Neural cell (in vitro differentiated cells): ENCODE data around the gene TPP1. TPM values are rescaled to one million over a fixed set of nuclear protein-coding genes. Genes with fewer than 3 reads are reported as not detected.

Source experiments
- H2AFZ ChIP-seq: fragments of 200-600, 300-800 bp; sonication (generic), shearing (Covaris generic); 2 replicates; pipeline ENCODE4 v1.6.0; 2014; ENCODE audit warnings: low read depth, mild to moderate bottlenecking, antibody characterized with exemption, low read length, moderate library complexity
- H3F3A ChIP-seq: fragments of 200-600 bp; shearing (Covaris generic); 2 replicates; pipeline ENCODE4 v1.6.1; 2016; ENCODE audit warnings: mild to moderate bottlenecking, moderate library complexity, mixed read lengths, antibody characterized with exemption, low read length; ENCODE audit not compliant: insufficient read depth, poor library complexity, severe bottlenecking
- H3K27ac ChIP-seq: fragments of 200-600, 300-800 bp; sonication (generic), shearing (Covaris generic); 2 replicates; pipeline ENCODE4 v1.5.1; 2014; ENCODE audit warnings: mild to moderate bottlenecking, low read length, moderate library complexity
- H3K27me3 ChIP-seq: fragments of 300-800, 200-600 bp; sonication (generic), shearing (Covaris generic); 2 replicates; pipeline ENCODE4 v1.6.0; 2014; ENCODE audit warnings: mild to moderate bottlenecking, low read depth, low read length, moderate library complexity; ENCODE audit not compliant: insufficient read depth
- H3K36me3 ChIP-seq: fragments of 300-800, 200-600 bp; sonication (generic), shearing (Covaris generic); 2 replicates; pipeline ENCODE4 v1.5.1; 2014; ENCODE audit warnings: mild to moderate bottlenecking, antibody characterized with exemption, low read length, moderate library complexity; ENCODE audit not compliant: insufficient read depth
- H3K4me2 ChIP-seq: fragments of 300-800, 200-600 bp; sonication (generic), shearing (Covaris generic); 2 replicates; pipeline ENCODE4 v1.6.0; 2014; ENCODE audit warnings: mild to moderate bottlenecking, low read length
- H3K4me3 ChIP-seq: fragments of 300-800, 200-600 bp; sonication (generic), shearing (Covaris generic); 2 replicates; pipeline ENCODE4 v1.5.1; 2014; ENCODE audit warnings: mild to moderate bottlenecking, low read length, moderate library complexity
- H3K79me2 ChIP-seq: fragments of 200-600 bp; shearing (Covaris generic); replicated peaks from 2 replicates; pipeline ENCODE4 v1.6.0; 2014; ENCODE audit warnings: mild to moderate bottlenecking, low read length, moderate library complexity; ENCODE audit not compliant: insufficient read depth
- H3K9ac ChIP-seq: fragments of 300-800, 200-600 bp; sonication (generic), shearing (Covaris generic); 2 replicates; pipeline ENCODE4 v1.6.1; 2016; ENCODE audit warnings: mild to moderate bottlenecking, low read length, mixed read lengths
- H3K9me2 ChIP-seq: fragments of 200-600 bp; shearing (Covaris generic); 2 replicates; pipeline ENCODE4 v1.6.1; 2016; ENCODE audit warnings: mild to moderate bottlenecking, low read length, mixed read lengths; ENCODE audit not compliant: insufficient read depth
- H3K9me3 ChIP-seq: fragments of 200-600, 300-800 bp; sonication (generic), shearing (Covaris generic); 2 replicates; pipeline ENCODE4 v1.6.1; 2016; ENCODE audit warnings: mild to moderate bottlenecking, mixed run types, low read length, moderate library complexity, mixed read lengths
- H4K20me1 ChIP-seq: fragments of 200-600 bp; shearing (Covaris generic); 2 replicates; pipeline ENCODE4 v1.6.1; 2016; ENCODE audit warnings: mild to moderate bottlenecking, mixed run types; ENCODE audit not compliant: insufficient read depth
- CTCF ChIP-seq: fragments of 450-650 bp; IDR thresholded peaks from 2 replicates; pipeline ENCODE4 v1.5.1; 2014; ENCODE audit warnings: antibody characterized with exemption, mild to moderate bottlenecking, moderate library complexity; ENCODE audit not compliant: poor library complexity, severe bottlenecking
- EP300 ChIP-seq: fragments of 450-650 bp; conservative IDR thresholded peaks from 2 replicates; pipeline ENCODE4 v1.6.1; 2014; ENCODE audit warnings: antibody characterized with exemption, mild to moderate bottlenecking, moderate library complexity; ENCODE audit not compliant: poor library complexity, severe bottlenecking
- EZH2 ChIP-seq: fragments of 200-600, 300-800 bp; shearing (Covaris generic), sonication (generic); IDR thresholded peaks from 2 replicates; pipeline ENCODE4 v1.6.1; 2014; ENCODE audit warnings: antibody characterized with exemption, low read length, borderline replicate concordance, mild to moderate bottlenecking; ENCODE audit not compliant: insufficient read depth, poor library complexity, severe bottlenecking
- MXI1 ChIP-seq: fragments of 450-650 bp; conservative IDR thresholded peaks from 2 replicates; pipeline ENCODE4 v1.6.1; 2014; ENCODE audit warnings: antibody characterized with exemption, mild to moderate bottlenecking; ENCODE audit not compliant: poor library complexity, severe bottlenecking
- POLR2AphosphoS5 ChIP-seq: IDR thresholded peaks from 2 replicates; pipeline ENCODE4 v1.6.1; 2012
- RAD21 ChIP-seq: fragments of 450-650 bp; conservative IDR thresholded peaks from 2 replicates; pipeline ENCODE4 v1.6.1; 2014; ENCODE audit warnings: antibody characterized with exemption, mild to moderate bottlenecking, moderate library complexity
- REST ChIP-seq: IDR thresholded peaks from 2 replicates; pipeline ENCODE4 v1.6.1; 2012; ENCODE audit warnings: borderline replicate concordance
- SMC3 ChIP-seq: fragments of 450-650 bp; conservative IDR thresholded peaks from 2 replicates; pipeline ENCODE4 v1.6.1; 2014; ENCODE audit warnings: antibody characterized with exemption, mild to moderate bottlenecking, moderate library complexity; ENCODE audit not compliant: poor library complexity
- TAF1 ChIP-seq: IDR thresholded peaks from 2 replicates; pipeline ENCODE4 v1.6.1; 2012; ENCODE audit warnings: low read depth
- polyA minus RNA-seq: library from RNA; depleted of rRNA, polyadenylated mRNA; stranded (reverse); fragments of >200 nt; gene quantifications from 2 replicates; pipeline ENCODE4 v1.2.3, GENCODE V29; 2014
- polyA plus RNA-seq: library from polyadenylated mRNA; depleted of rRNA; stranded (reverse); fragments of >200 nt; gene quantifications from 2 replicates; pipeline ENCODE4 v1.2.3, GENCODE V29; 2014

TPP1 gene
- polyA plus RNA-seq (3.8 and 5.3 TPM in 2 replicates), polyA minus RNA-seq (9.3 and 17.4 TPM in 2 replicates)

GRCh38 chr11:6619004-6619745 is at the start of gene TPP1:
TSS of gene TPP1 (minus strand) at chr11:6619422. CDS start at chr11:6619400, 22 bp downstream.
- H3K27me3 ChIP-seq = no peaks in the 10 kb centered on the region
- no peaks in the 10 kb centered on the region for H3F3A ChIP-seq
- TF ChIP-seq CTCF = no peak
- TF ChIP-seq EZH2 = no peak
- peak; percentile 89 for TF ChIP-seq POLR2AphosphoS5
- TF ChIP-seq EP300 = peak; percentile 26
- TF ChIP-seq REST = no peak
- peak; percentile 21 for TF ChIP-seq SMC3
- TF ChIP-seq MXI1 = peak; percentile 76
- peak; percentile 20 for TF ChIP-seq RAD21
- TF ChIP-seq TAF1 = peak; percentile 63
- peak within 1 kb of the TSS; percentile 72 for H3K9ac ChIP-seq
- no peaks in the 10 kb centered on the region for H3K36me3 ChIP-seq
- H3K27ac ChIP-seq = peak within 1 kb of the TSS; percentile 61
- H3K79me2 ChIP-seq = no peaks in the 10 kb centered on the region
- H3K9me2 ChIP-seq = no peaks in the 10 kb centered on the region
- H3K9me3 ChIP-seq = no peaks in the 10 kb centered on the region
- peak within 1 kb of the TSS; percentile 49 for H2AFZ ChIP-seq
- peak within 1 kb of the TSS; percentile 76 for H3K4me3 ChIP-seq
- no peaks in the 10 kb centered on the region for H4K20me1 ChIP-seq
- H3K4me2 ChIP-seq = peak within 1 kb of the TSS; percentile 89

- Histone ChIP-seq H2AFZ (no peak overlapping the region), H4K20me1 (no peaks in the 10 kb centered on the region), H3K36me3 (no peaks in the 10 kb centered on the region), H3K9me2 (no peaks in the 10 kb centered on the region), H3K4me2 (no peak overlapping the region), H3K79me2 (no peaks in the 10 kb centered on the region), H3K4me3 (no peak overlapping the region), H3K27ac (no peak overlapping the region), H3K9me3 (no peaks in the 10 kb centered on the region), H3K27me3 (no peaks in the 10 kb centered on the region), H3F3A (no peaks in the 10 kb centered on the region), H3K9ac (no peak overlapping the region)
- TF ChIP-seq CTCF (peak; percentile 26), EZH2 (no peak), MXI1 (no peak), EP300 (no peak), SMC3 (no peak), RAD21 (no peak)
These were observed 48.6 kb upstream of the TPP1 start for GRCh38 chr11:6667733-6668374.
